Choroid plexus epithelial cell (primary cell): ENCODE measurements around the gene TTC34.

Source experiments
- DNase-seq: peaks from one replicate; pipeline ENCODE4 v3.0.0-alpha.2; 2010; ENCODE audit warnings: low read depth
- H3K4me3 ChIP-seq: 2 replicates; pipeline ENCODE4 v1.5.1; 2011; ENCODE audit warnings: low read depth, mild to moderate bottlenecking, control low read depth, low read length, moderate library complexity
- TF ChIP-seq, protein P1 (sequence below): conservative IDR thresholded peaks from 2 replicates; pipeline ENCODE4 v1.5.1; 2011; ENCODE audit warnings: low read depth, mild to moderate bottlenecking, control low read depth, inconsistent platforms, low read length, moderate library complexity

TTC34 gene

GRCh38 chr1:2840036-2840809 is 38.7 kb upstream of the TTC34 start:
- no peak overlapping the region for H3K4me3 ChIP-seq
- no peak for DNase-seq
- TF ChIP-seq, protein P1, sequence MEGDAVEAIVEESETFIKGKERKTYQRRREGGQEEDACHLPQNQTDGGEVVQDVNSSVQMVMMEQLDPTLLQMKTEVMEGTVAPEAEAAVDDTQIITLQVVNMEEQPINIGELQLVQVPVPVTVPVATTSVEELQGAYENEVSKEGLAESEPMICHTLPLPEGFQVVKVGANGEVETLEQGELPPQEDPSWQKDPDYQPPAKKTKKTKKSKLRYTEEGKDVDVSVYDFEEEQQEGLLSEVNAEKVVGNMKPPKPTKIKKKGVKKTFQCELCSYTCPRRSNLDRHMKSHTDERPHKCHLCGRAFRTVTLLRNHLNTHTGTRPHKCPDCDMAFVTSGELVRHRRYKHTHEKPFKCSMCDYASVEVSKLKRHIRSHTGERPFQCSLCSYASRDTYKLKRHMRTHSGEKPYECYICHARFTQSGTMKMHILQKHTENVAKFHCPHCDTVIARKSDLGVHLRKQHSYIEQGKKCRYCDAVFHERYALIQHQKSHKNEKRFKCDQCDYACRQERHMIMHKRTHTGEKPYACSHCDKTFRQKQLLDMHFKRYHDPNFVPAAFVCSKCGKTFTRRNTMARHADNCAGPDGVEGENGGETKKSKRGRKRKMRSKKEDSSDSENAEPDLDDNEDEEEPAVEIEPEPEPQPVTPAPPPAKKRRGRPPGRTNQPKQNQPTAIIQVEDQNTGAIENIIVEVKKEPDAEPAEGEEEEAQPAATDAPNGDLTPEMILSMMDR: no peak

- H3K4me3 ChIP-seq: no peak overlapping the region
- TF ChIP-seq, protein P1: no peak
- DNase-seq: no peak
Observed at GRCh38 chr1:2837823-2838222, 36.3 kb upstream of the TTC34 start.

- H3K4me3 ChIP-seq: no peak overlapping the region
- DNase-seq: no peak
- TF ChIP-seq, protein P1: no peak
Observed at GRCh38 chr1:2837316-2837715, 35.8 kb upstream of the TTC34 start.

DNA sequence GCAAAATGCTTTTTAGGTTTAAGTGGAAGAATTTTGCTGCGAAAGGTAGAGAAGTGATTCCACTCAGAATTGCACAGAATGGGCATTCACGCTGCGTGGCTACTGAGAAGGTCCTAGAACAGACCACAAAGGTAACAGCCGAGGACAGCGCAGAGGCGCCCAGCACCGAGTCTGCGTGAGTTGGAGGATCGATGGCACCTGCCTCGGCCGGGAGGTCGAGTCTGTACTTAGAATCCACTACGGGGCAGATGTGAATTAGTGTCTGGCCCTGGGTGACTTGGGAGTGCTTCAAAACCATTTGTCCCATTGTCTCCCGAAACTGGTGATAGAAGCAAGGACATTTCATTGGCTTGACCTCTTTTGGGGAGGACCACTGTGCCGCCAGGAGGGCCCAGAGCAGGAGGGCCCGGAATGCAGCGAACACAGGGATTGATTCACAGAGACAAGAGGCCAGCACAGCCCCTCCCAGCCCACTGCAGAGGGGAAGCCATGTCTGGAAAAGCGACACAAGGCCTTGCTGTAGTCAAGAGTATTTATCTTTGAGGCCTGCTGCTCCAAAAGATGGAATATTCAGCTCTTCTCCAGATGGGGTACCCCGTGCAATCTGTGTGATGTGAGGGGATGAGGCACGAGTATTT is 35.0 kb upstream of the TTC34 start:
- no peak overlapping the region for H3K4me3 ChIP-seq
- TF ChIP-seq, protein P1: no peak
- DNase-seq: no peak

- no peak overlapping the region for H3K4me3 ChIP-seq
- DNase-seq: no peak
- TF ChIP-seq, protein P1: no peak
Observed at GRCh38 chr1:2835650-2836159, 34.2 kb upstream of the TTC34 start.

DNA sequence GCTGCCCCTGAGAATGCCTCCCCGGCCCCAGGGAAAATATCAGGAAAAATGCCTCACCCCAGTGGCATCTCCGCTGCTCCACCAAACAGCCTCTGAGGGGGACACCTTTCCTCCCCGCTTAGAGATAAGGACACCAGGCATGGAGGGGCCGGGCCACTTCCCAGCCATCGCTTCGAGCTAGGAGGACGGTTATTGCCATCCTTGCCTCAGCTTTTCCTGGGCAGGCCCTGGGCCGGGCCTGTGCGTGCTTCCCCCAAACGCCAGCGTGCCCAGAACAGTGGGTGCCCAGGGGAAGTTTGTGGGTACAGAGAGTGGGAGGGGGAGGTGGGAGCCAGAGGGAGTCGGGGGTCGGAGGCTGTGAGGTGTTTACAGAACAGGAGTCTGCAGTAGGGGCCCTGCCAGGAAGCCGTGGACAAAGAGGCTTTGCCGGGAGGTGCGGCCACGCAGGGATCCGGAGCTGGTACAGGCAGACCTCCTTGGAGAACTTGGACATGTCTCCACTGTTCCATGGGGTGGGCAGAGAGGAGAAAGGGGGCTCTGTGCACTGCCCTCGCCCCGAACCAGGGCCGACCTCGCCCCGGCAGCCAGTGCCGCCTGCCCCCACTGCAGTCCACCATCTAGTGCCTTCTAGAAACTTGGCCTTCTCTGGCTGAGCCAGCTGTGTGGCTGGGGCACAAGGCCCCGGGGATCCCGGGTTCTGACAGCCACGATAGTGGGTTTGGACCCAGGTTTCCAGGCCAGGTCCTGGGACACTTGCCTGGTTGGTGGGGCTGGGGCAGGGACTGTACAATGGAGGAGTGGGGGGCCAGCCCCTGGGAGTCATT is 33.5 kb upstream of the TTC34 start:
- no peak overlapping the region for H3K4me3 ChIP-seq
- DNase-seq: no peak
- TF ChIP-seq, protein P1: no peak
